ENCODE data around the gene PLIN4.
A peak's percentile ranks its signal among the peaks of the same experiment; 100 is the strongest.
"Not testable (repeated sequence)": the region's sequence is repeated elsewhere in the genome, so short reads cannot be mapped to it uniquely, and the experiment has no call there.

The PLIN4 gene

DNA sequence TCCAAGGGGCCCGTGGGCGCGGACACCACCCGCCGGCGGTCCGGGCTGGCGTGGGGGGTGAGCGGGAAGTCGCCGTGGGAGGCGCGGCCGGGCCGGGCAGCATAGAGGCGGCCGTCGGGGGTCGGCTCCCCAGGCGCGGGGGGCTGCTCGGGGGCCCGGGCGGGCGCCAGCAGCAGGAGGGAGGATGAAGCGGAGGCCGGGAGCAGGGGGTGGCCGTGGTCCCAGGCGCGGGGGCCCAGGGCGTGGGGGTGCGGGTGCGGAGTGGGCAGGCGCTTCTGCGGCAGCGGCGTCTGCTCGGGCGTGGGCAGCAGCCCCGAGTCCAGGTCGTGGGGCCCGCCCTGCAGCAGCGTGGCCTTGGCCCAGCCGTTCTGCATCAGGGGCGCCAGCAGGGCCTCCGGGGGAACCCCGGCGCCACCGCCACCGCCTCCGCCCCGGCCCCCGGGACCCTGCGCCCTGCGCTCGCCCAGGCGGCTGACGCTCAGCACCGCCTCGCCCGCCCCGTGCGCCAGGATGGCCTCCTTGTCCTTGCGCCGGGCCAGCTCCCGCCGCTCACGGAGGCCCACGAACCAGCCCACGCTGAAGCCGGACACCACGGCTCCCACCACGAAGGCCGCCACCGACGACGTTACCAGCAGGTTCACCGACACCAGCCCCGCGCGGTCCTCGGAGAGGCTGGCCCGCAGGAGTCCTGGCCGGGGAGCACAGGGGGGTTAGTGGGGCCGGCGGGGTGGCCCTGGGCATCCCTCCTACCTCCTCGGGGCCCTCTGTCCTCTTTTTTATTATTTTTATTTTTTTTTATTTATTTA, 25.8 kb upstream of the PLIN4 start:
- no peak for DNase-seq

GRCh38 chr19:4542896-4543841, 24.9 kb upstream of the PLIN4 start:
- DNase-seq = no peak

DNA sequence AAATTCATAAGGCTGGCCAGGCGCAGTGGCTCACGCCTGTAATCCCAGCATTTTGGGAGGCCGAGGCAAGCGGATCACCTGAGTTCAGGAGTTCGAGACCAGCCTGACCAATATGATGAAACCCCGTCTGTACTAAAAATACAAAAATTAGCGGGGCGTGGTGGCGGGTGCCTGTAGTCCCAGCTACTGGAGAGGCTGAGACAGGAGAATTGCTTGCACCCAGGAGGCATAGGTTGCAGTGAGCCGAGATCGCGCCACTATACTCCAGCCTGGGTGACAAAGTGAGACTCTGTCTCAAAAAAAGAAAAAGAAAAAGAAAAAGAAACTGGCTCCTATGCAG, 23.5 kb upstream of the PLIN4 start:
- not testable (repeated sequence) for DNase-seq

- no peak for DNase-seq
Observed at GRCh38 chr19:4541114-4541805, 23.0 kb upstream of the PLIN4 start.

DNA sequence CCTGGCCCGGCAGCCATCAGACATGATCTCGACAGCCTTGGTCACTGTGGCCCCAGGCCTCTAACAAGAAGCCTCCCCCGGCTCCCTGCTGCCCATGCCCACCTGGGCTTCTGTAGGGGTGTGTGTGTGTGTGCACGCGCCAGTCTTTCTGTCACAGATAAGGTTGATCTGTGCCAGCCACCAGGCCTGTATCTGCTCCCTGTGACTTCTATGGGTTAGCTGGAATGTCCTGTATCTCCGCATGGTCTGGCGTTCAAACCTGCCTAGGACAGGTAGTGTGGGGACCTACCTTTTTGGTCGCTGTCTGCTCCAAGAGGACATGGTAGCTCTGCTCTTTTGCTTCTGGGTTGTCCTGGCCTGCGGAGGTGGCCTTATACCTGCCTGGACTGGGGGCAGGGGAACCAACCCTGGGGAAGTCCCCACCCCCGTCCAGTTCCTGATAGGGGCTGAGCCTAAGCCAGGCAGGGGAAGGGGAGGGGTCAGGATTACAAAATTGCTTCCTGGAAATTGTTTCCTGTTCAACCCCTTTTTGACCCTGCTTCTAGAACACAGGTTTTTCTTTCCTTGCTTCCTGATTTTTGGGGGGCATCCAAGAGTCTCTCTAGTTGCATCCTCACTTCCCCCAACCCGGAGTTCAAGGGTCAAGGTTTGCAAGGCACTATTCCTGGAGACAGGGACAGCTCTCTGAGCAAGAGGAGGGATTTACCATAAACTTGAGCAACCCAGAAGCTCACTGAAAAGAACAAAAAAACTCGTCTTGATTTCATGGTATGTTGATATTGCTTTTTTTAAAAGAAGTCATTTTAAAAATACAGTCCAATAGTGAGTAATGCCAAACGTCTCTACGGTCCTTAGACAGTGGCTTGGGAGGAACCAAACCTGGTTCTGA, 21.7 kb upstream of the PLIN4 start, which contains the start of gene LRG1:
TSS of gene LRG1 (minus strand) at position 344 of the 889 bp plus-strand sequence. CDS start at position 321, 23 bp downstream.
- DNase-seq = no peak

DNA sequence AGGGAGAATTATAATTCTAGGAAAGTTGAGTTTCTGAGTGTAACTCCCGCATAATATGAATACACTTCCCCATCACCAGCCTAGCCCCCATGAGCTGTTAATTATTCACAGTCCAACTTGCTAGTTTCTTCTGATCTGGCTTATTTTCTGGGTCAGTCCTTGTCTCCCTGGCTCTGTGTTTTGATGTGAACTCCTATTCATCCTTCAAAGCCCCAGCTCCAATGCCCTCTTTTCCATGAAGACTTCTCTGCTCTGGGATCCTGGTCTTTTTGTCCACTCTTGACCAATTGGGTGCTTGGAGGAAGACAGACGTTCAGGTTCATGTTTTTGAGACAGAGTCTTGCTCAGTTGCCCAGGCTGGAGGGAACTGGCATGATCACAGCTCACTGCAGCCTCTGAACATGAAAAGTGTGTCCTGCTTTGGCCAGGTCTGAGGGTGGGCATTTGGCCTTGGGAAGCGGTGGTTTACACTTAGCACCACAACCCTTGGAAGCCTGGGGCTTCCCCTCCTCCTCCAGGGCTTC, 20.9 kb upstream of the PLIN4 start:
- DNase-seq = no peak

DNA sequence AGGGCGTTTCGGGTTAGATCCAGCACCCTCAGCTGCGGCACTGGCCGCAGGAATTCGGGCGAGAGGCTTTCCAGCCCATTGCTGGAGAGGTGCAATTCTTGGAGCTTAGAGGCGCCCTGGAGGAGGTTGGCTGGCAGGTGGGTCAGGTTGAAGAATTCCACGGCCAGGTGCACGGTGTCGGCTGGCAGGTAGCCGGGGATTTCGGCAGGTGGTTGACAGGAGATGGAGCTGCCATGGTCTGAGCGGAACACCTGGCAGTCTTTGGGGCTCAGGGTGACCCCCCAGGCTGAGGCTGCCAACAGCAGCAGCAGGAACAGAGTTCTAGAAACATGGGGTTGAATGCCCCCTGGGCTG, 20.3 kb upstream of the PLIN4 start:
- peak; percentile 66 for DNase-seq

DNA sequence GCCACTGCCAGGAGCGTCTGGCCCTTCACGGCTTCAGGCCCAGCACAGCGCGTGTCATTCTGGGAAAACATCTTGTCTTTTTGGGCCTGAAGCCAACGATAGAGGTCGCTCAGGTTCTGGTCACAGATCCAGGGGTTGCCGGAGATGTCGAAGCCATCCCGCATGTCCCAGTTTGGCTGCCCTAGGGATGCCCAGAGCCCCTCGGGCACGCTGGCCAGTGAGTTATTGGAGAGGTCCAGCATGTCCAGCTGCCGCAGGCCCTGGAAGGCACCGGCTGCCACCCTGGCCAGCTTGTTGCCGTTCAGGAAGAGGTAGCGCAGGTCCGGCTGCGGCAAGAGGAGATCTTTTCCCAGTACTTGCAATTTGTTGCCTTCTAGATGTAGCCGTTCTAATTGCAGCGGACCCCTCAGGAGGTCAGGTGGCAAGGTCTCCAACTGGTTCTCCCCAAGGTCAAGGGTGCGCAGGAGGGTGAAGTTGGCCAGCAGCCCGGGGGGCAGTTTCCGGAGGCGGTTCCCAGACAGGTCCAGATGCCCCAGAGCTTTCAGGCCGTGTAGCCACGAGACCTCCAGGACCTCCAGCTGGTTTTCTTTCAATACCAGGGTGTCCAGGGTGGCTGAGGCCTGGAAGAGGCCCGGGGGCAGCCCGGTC, 19.8 kb upstream of the PLIN4 start:
- DNase-seq = no peak

GRCh38 chr19:4536798-4537197, 18.5 kb upstream of the PLIN4 start:
- DNase-seq = peak; percentile 47

DNA sequence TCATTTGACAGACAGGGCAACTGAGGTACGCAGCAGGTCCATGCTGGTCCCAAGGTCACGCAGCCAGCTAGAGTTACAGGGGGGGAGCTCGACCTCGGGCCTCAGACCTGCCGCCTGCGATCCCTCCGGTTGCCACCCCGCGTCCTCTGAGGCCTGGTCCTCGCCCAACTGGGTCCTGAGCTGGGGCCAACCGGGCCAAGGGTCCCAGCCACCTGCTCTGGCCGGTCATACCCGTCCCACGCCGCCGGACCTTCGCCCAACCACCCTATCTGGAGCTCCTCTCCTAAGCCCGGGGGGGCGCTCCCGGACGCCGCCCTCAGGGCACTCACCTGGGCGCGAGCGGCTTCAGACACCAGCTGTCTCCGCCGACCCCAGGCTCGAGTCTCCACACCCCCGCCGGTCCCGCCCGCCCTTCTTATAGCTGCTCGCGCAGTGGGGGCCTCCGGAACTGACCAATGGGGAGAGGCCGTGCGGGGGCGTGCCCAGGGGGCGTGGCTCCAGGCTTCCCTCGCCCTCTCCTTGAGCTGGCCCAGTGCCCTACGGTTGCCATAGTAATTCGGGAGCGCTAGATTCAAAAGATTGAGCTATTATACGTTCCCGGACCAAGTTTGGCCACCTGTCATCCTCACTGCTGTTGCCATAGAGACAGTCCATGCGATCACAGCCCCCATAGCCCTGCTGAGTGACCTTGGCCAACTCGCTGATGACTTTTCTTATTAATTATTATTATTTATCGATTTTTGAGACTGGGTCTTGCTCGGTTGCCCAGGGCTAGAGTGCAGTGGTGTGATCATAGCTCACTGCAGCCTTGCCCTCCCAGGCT, 16.8 kb upstream of the PLIN4 start, which contains the start of gene PLIN5:
TSS of gene PLIN5 (minus strand) at position 389 of the 823 bp plus-strand sequence. CDS start 1,150 bp downstream, outside the sequence.
- DNase-seq = peak; percentile 86

GRCh38 chr19:4533835-4534424, 15.6 kb upstream of the PLIN4 start:
- DNase-seq = no peak

DNA sequence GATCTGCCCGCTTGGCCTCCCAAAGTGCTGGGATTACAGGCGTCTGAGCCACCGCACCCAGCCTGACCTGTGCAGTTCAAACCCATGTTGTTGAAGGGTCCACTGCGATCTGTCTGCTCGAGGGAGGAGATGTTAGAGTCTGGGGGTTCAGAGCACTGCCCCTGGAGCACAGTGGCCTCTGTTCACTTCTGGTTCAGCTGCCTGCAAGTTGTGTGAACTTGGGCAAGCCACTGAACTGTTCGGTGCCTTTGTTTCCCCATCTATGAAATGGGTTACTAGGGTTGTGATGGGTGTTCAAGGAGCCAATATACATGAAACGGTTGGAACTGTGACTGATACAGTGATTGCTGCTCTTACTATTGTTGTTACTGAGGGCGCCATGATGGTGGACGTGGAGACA, 15.0 kb upstream of the PLIN4 start:
- DNase-seq = no peak

- no peak for DNase-seq
Observed at GRCh38 chr19:4531562-4532165, 13.4 kb upstream of the PLIN4 start.

- DNase-seq = no peak
Observed at GRCh38 chr19:4529924-4530522, 11.7 kb upstream of the PLIN4 start.

DNA sequence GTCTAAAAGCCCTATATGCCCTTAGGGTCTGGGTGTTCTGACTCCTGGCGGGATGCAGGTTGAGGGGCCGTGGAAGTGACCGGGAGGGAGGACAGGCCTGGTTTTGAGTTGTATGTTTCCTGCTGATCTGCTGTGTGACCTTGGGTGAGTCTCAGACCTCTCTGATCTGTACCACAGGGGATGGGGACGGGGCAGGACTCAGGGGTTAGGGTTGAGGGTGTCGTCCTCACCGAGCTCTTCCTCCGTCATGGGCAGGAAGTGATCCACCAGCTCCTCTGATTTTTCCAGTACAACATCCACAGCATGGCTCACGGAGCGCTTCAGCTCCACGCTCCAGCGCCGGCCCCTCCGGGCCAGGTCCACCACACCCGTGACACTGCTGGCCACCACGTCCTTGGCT, 10.6 kb upstream of the PLIN4 start:
- no peak for DNase-seq

GRCh38 chr19:4527377-4527776, 9.1 kb upstream of the PLIN4 start:
- DNase-seq = not testable (repeated sequence)

DNA sequence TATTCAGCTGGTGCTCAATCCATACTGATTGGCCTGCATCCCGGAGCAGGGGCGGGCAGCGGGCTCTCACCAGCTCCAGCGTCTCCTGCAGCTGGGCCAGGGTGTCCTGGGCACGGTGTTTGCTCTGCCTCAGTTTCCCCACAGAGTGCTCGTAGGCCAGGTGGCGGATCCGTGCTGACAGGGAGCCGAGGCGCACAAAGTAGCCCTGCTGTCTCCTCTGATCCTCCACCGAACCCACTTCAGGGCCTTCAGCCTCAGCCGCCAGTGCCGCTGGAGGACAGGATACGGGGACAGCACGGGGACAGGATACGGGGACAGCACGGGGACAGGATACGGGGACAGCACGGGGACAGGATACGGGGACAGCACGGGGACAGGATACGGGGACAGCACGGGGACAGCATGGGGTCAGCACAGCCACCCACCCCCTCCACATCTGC, 7.3 kb upstream of the PLIN4 start:
- no peak for DNase-seq

GRCh38 chr19:4524808-4525562, 6.7 kb upstream of the PLIN4 start:
- peak; percentile 48 for DNase-seq

Data from NCI-H2171 treated with DMSO at 0.1 percent for 48 hours (cell line).